Osteocyte (in vitro differentiated cells): ENCODE results near the gene DENND6A. TPM values are rescaled to one million over a fixed set of nuclear protein-coding genes. Genes with fewer than 3 reads are reported as not detected.

Experiments used
- DNase-seq: peaks from one replicate; pipeline ENCODE4 v3.0.0; 2021; ENCODE audit warnings: mixed read lengths; ENCODE audit not compliant: unreplicated experiment; ENCODE audit errors: extremely low spot score
- H3K27ac Mint-ChIP-seq: one replicate; pipeline ENCODE4 v1.8.0; 2021; ENCODE audit warnings: mild to moderate bottlenecking, mixed read lengths; ENCODE audit not compliant: unreplicated experiment
- H3K27me3 Mint-ChIP-seq: one replicate; pipeline ENCODE4 v1.8.0; 2021; ENCODE audit warnings: mixed read lengths; ENCODE audit not compliant: unreplicated experiment
- H3K36me3 Mint-ChIP-seq: one replicate; pipeline ENCODE4 v1.8.0; 2021; ENCODE audit warnings: mixed read lengths; ENCODE audit not compliant: unreplicated experiment
- H3K4me1 Mint-ChIP-seq: one replicate; pipeline ENCODE4 v1.8.0; 2021; ENCODE audit warnings: mixed read lengths; ENCODE audit not compliant: unreplicated experiment
- H3K4me3 Mint-ChIP-seq: one replicate; pipeline ENCODE4 v1.8.0; 2021; ENCODE audit warnings: mild to moderate bottlenecking, moderate library complexity, mixed read lengths; ENCODE audit not compliant: unreplicated experiment
- H3K9me3 Mint-ChIP-seq: one replicate; pipeline ENCODE4 v1.8.0; 2021; ENCODE audit warnings: mixed read lengths; ENCODE audit not compliant: unreplicated experiment
- CTCF ChIP-seq: fragments of 200-600 bp; sonication (generic); IDR thresholded peaks from 2 replicates; pipeline ENCODE4 v1.5.0; 2021; ENCODE audit warnings: antibody characterized with exemption, mild to moderate bottlenecking, moderate library complexity
- total RNA-seq: library from RNA; stranded (reverse); gene quantifications from 2 replicates; pipeline ENCODE4 v1.2.1, GENCODE V29; 2021

Gene DENND6A
- total RNA-seq, 1 donor from 2014 or later = 26.2 TPM

GRCh38 chr3:57675530-57675929 lies 17.3 kb downstream of the DENND6A start:
- Mint-ChIP-seq H3K4me1 (no peaks in the 10 kb centered on the region), H3K27ac (no peak overlapping the region), H3K27me3 (no peaks in the 10 kb centered on the region), H3K36me3 (peaks cover 8% of the 10 kb centered on the region), H3K9me3 (no peaks in the 10 kb centered on the region), H3K4me3 (no peak overlapping the region)
- no peak for TF ChIP-seq CTCF
- DNase-seq = no peak

DNA sequence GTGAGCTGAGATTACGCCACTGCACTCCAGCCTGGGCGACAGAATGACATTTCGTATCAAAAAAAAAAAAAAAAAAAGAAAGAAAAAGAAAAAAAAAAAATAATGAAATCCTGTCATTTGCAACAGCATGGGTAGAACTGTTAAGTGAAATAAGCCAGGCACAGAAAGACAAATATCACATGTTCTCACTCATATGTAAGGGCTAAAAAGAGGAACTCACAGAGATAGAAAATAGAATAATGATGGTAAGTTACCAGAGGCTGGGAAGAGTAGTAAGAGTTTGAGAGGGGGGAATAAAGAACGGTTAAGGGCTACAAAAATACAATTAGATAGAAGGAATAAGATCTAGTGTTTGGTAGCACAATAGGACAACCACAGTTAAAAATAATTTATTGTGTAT lies 19.7 kb downstream of the DENND6A start:
- H3K4me1 Mint-ChIP-seq = no peaks in the 10 kb centered on the region
- no peaks in the 10 kb centered on the region for H3K9me3 Mint-ChIP-seq
- no peak overlapping the region for H3K27ac Mint-ChIP-seq
- no peak for TF ChIP-seq CTCF
- H3K36me3 Mint-ChIP-seq = peaks cover 8% of the 10 kb centered on the region
- H3K4me3 Mint-ChIP-seq = no peak overlapping the region
- H3K27me3 Mint-ChIP-seq = no peaks in the 10 kb centered on the region
- DNase-seq = no peak

DNA sequence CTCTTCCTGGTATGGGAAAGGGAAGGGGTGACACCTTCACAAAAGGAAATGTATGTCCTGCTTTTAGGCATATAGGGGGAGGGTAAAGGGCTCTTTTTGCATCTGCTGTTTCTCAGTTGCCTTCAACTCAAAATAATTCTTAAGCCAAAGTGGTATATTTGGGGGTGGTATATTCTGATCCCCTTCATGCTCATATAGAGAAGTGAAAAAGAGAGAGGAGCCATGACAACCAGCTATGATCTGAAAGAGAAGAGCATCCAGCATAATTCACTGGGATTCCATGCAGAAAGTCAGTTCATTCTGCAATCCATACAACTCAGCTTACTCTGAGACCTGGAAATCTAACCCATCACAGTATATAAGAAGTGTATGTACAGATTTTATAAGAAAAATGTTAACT lies 22.3 kb downstream of the DENND6A start:
- no peak overlapping the region for H3K27ac Mint-ChIP-seq
- no peak for TF ChIP-seq CTCF
- H3K27me3 Mint-ChIP-seq = no peaks in the 10 kb centered on the region
- no peak overlapping the region for H3K4me3 Mint-ChIP-seq
- H3K4me1 Mint-ChIP-seq = peaks cover 4% of the 10 kb centered on the region
- no peak for DNase-seq
- H3K36me3 Mint-ChIP-seq = peaks cover 12% of the 10 kb centered on the region
- H3K9me3 Mint-ChIP-seq = no peaks in the 10 kb centered on the region

DNA sequence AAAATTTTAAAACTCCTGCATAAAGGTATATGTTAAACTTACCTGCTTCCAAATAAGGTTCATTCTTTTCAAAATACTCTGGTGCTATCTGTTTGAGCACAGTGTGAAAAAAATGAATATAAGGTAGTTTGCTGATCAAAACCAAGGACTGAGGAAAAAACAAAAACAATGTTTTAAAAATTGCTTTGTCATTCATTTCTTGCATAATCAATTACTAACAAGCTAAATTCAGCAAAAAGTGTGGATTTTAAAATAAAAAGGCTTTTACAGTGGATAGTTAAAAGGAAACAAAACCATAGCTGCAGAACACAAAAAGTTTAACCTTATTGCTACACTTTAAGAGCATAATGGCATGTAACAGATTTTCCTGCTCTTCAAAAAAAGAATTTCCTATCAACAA lies 31.5 kb downstream of the DENND6A start:
- Mint-ChIP-seq H3K36me3 (peaks cover 32% of the 10 kb centered on the region), H3K27me3 (no peaks in the 10 kb centered on the region), H3K9me3 (no peaks in the 10 kb centered on the region), H3K4me1 (peaks cover 12% of the 10 kb centered on the region), H3K27ac (no peak overlapping the region), H3K4me3 (no peak overlapping the region)
- TF ChIP-seq CTCF = no peak
- no peak for DNase-seq

DNA sequence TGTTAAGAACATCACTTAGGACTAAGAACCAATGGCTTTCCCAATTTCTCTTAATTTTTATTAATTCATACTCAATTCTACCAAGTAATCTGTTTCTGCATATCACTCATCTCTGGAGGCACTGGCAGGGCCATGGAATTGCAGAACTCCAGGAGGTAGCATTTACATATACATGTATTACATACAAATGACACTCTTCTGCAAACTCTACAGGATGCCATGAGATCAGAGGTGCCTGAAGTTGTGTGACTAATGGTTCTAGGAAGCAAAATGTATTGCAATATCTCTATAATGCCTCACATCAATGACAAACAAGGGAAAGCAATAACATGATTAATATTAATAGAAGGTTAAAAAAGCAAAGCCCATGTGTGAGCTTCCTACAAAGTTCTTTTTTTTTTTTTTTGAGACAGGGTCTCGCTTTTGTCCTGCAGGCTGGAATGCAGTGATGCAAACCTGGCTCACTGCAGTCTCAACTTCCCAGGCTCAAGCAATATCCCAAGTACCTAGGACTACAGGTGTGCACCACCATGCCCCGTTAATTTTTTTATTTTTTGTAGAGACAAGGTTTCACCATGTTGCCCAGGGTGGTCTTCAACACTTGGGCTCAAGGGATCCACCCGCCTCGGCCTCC lies 33.0 kb downstream of the DENND6A start:
- no peak for DNase-seq
- H3K4me1 Mint-ChIP-seq = peaks cover 12% of the 10 kb centered on the region
- no peak overlapping the region for H3K27ac Mint-ChIP-seq
- no peaks in the 10 kb centered on the region for H3K27me3 Mint-ChIP-seq
- no peak for TF ChIP-seq CTCF
- no peaks in the 10 kb centered on the region for H3K9me3 Mint-ChIP-seq
- peaks cover 38% of the 10 kb centered on the region for H3K36me3 Mint-ChIP-seq
- H3K4me3 Mint-ChIP-seq = no peak overlapping the region
